ENCODE results near the gene C22orf39. TPM values are rescaled to one million over a fixed set of nuclear protein-coding genes. Genes with fewer than 3 reads are reported as not detected.

Gene C22orf39
- total RNA-seq, 1 experiment from 2014 or later = 28.4 TPM

GRCh38 chr22:19434401-19434800 is 13.1 kb downstream of the C22orf39 start:
- ChIA-PET POLR2A (ENCODE audit: low non-redundant PET) (interaction anchor here (0.6 kb wide), 1 partner anchor 99 kb away, joined by 9 read pairs; no protein-coding TSS in a partner anchor), CTCF (no interaction called here)
- intact Hi-C loops (cut with micrococcal nuclease; ENCODE audit: unreplicated experiment) = loop anchor here (5.0 kb wide), 1 partner anchor 283 kb away; no protein-coding TSS in a partner anchor
- TF ChIP-seq CTCF (conservative IDR thresholded peaks at IDR 0.05; ENCODE audit: low read depth, low read length) = no peak
- Histone ChIP-seq H3K27ac (ENCODE audit: low read depth, low read length, poor library complexity, severe bottlenecking) (no peak overlapping the region), H3K27me3 (replicated peaks; ENCODE audit: insufficient read depth, low read depth, low read length, poor library complexity) (no peaks in the 10 kb centered on the region), H3K4me3 (ENCODE audit: low read depth, low read length, poor library complexity, severe bottlenecking) (no peak overlapping the region), H3K9me3 (ENCODE audit: low read depth, low read length, poor library complexity, severe bottlenecking) (no peaks in the 10 kb centered on the region), H3K4me1 (ENCODE audit: insufficient read depth, low read length, poor library complexity, severe bottlenecking) (no peaks in the 10 kb centered on the region), H3K36me3 (ENCODE audit: insufficient read depth, low read length, poor library complexity, severe bottlenecking) (peaks cover 6% of the 10 kb centered on the region)
- DNase-seq (ENCODE audit: low spot score) = no peak
- no TSS peak for BruUV-seq (replicated peaks)

GRCh38 chr22:19432133-19432851 is 15.2 kb downstream of the C22orf39 start, which contains the start of gene MRPL40:
Gene MRPL40 (plus strand): TSS chr22:19432545. CDS start chr22:19432555, 10 bp downstream.
- H3K27me3 ChIP-seq (replicated peaks; ENCODE audit: insufficient read depth, low read depth, low read length, poor library complexity) = no peaks in the 10 kb centered on the region
- intact Hi-C loops (cut with micrococcal nuclease; ENCODE audit: unreplicated experiment) = loop anchor here (2.0 to 5.0 kb wide), 2 partner anchors 47 to 285 kb away; partner anchors contain the start of genes CDC45 and UFD1
- no TSS peak for BruUV-seq (replicated peaks)
- no peak for TF ChIP-seq EZH2 (IDR thresholded peaks at IDR 0.05; ENCODE audit: borderline replicate concordance, low read depth, low read length, poor library complexity, severe bottlenecking)
- TF ChIP-seq CTCF (conservative IDR thresholded peaks at IDR 0.05; ENCODE audit: low read depth, low read length) = no peak
- peak; percentile 96 for DNase-seq (ENCODE audit: low spot score)
- H3K4me1 ChIP-seq (ENCODE audit: insufficient read depth, low read length, poor library complexity, severe bottlenecking) = no peaks in the 10 kb centered on the region
- POLR2A ChIA-PET (ENCODE audit: low non-redundant PET) = no interaction called here
- peak within 1 kb of the TSS; percentile 99 for H3K27ac ChIP-seq (ENCODE audit: low read depth, low read length, poor library complexity, severe bottlenecking)
- H3K4me3 ChIP-seq (ENCODE audit: low read depth, low read length, poor library complexity, severe bottlenecking) = peak within 1 kb of the TSS; percentile 89
- CTCF ChIA-PET = interaction anchor here (0.6 kb wide), 1 partner anchor 1485 kb away, joined by 3 read pairs; the partner anchor contains the start of gene CRKL
- H3K36me3 ChIP-seq (ENCODE audit: insufficient read depth, low read length, poor library complexity, severe bottlenecking) = peaks cover 6% of the 10 kb centered on the region
- H3K9me3 ChIP-seq (ENCODE audit: low read depth, low read length, poor library complexity, severe bottlenecking) = no peaks in the 10 kb centered on the region

- H3K4me1 ChIP-seq (ENCODE audit: insufficient read depth, low read length, poor library complexity, severe bottlenecking) = no peaks in the 10 kb centered on the region
- BruUV-seq (replicated peaks) = no TSS peak
- ChIA-PET CTCF (interaction anchor here (0.6 kb wide), 1 partner anchor 1485 kb away, joined by 3 read pairs; the partner anchor contains the start of gene CRKL), POLR2A (ENCODE audit: low non-redundant PET) (no interaction called here)
- H3K36me3 ChIP-seq (ENCODE audit: insufficient read depth, low read length, poor library complexity, severe bottlenecking) = peaks cover 6% of the 10 kb centered on the region
- DNase-seq (ENCODE audit: low spot score) = peak; percentile 86
- intact Hi-C loops (cut with micrococcal nuclease; ENCODE audit: unreplicated experiment) = loop anchor here (2.0 to 5.0 kb wide), 2 partner anchors 47 to 286 kb away; partner anchors contain the start of genes CDC45 and UFD1
- peak within 1 kb of the TSS; percentile 89 for H3K4me3 ChIP-seq (ENCODE audit: low read depth, low read length, poor library complexity, severe bottlenecking)
- no peaks in the 10 kb centered on the region for H3K9me3 ChIP-seq (ENCODE audit: low read depth, low read length, poor library complexity, severe bottlenecking)
- TF ChIP-seq CTCF (conservative IDR thresholded peaks at IDR 0.05; ENCODE audit: low read depth, low read length) (no peak), EZH2 (IDR thresholded peaks at IDR 0.05; ENCODE audit: borderline replicate concordance, low read depth, low read length, poor library complexity, severe bottlenecking) (no peak)
- no peaks in the 10 kb centered on the region for H3K27me3 ChIP-seq (replicated peaks; ENCODE audit: insufficient read depth, low read depth, low read length, poor library complexity)
- H3K27ac ChIP-seq (ENCODE audit: low read depth, low read length, poor library complexity, severe bottlenecking) = peak within 1 kb of the TSS; percentile 99
Measured at GRCh38 chr22:19431649-19432132, 15.8 kb downstream of the C22orf39 start, which contains the start of gene HIRA. Gene HIRA (minus strand): TSS chr22:19431733. CDS start chr22:19431476, 257 bp downstream.

Measured in A673 (cell line).